A673 (cell line): ENCODE data around the gene RPTOR. TPM values are rescaled to one million over a fixed set of nuclear protein-coding genes. Genes with fewer than 3 reads are reported as not detected.

ENCODE experiments used
- BruUV-seq: library from RNA; stranded (reverse); fragments of 400-500 nt; replicated peaks from 2 replicates; lab custom pipeline; 2021; lab: Mats Ljungman, UMichigan
- CTCF ChIA-PET: fragments of 300-600 bp; sonication (Branson Sonifier 250); formaldehyde crosslinking; loops from one replicate; lab custom pipeline; 2022; ENCODE audit warnings: antibody characterized with exemption; lab: Charles Lee
- POLR2A ChIA-PET: fragments of 300-600 bp; sonication (Branson Sonifier 250); formaldehyde crosslinking; loops from one replicate; lab custom pipeline; 2022; ENCODE audit warnings: antibody characterized with exemption; ENCODE audit not compliant: low non-redundant PET; lab: Charles Lee
- DNase-seq: peaks from one replicate; pipeline ENCODE4 v3.0.0-alpha.2; 2015; ENCODE audit warnings: low spot score
- H3K27ac ChIP-seq: fragments of 200-600 bp; sonication (generic); 2 replicates; pipeline ENCODE4 v1.5.1; 2016; ENCODE audit warnings: mixed run types, low read depth, mild to moderate bottlenecking, mixed read lengths, antibody characterized with exemption, low read length; ENCODE audit not compliant: poor library complexity, severe bottlenecking
- H3K27me3 ChIP-seq: fragments of 200-600 bp; sonication (generic); replicated peaks from 2 replicates; pipeline ENCODE4 v1.6.1; 2017; ENCODE audit warnings: mixed run types, low read depth, mild to moderate bottlenecking, mixed read lengths, antibody characterized with exemption, low read length; ENCODE audit not compliant: insufficient read depth, poor library complexity
- H3K36me3 ChIP-seq: fragments of 200-600 bp; sonication (generic); 2 replicates; pipeline ENCODE4 v1.6.1; 2016; ENCODE audit warnings: mixed run types, mild to moderate bottlenecking, mixed read lengths, antibody characterized with exemption, low read length; ENCODE audit not compliant: insufficient read depth, poor library complexity, severe bottlenecking
- H3K4me1 ChIP-seq: fragments of 200-600 bp; sonication (generic); 2 replicates; pipeline ENCODE4 v1.6.1; 2017; ENCODE audit warnings: mixed run types, mild to moderate bottlenecking, mixed read lengths, antibody characterized with exemption, low read length; ENCODE audit not compliant: insufficient read depth, poor library complexity, severe bottlenecking
- H3K4me3 ChIP-seq: fragments of 200-600 bp; sonication (generic); 2 replicates; pipeline ENCODE4 v1.5.1; 2016; ENCODE audit warnings: low read depth, mixed run types, mild to moderate bottlenecking, mixed read lengths, low read length; ENCODE audit not compliant: poor library complexity, severe bottlenecking
- H3K9me3 ChIP-seq: fragments of 200-600 bp; sonication (generic); 2 replicates; pipeline ENCODE4 v1.6.1; 2016; ENCODE audit warnings: mixed run types, low read depth, mild to moderate bottlenecking, mixed read lengths, antibody characterized with exemption, low read length; ENCODE audit not compliant: poor library complexity, severe bottlenecking
- EZH2 ChIP-seq: fragments of 200-600 bp; sonication (generic); IDR thresholded peaks from 2 replicates; pipeline ENCODE4 v1.6.1; 2017; ENCODE audit warnings: borderline replicate concordance, low read depth, mild to moderate bottlenecking, mixed read lengths, antibody characterized with exemption, low read length; ENCODE audit not compliant: poor library complexity, severe bottlenecking
- intact Hi-C: fragments of 100-400 bp; cut with micrococcal nuclease; formaldehyde crosslinking; loops from one replicate; pipeline ENCODE4 v1.10.0; 2022; ENCODE audit not compliant: unreplicated experiment
- total RNA-seq: library from RNA; stranded (reverse); gene quantifications from 2 replicates; pipeline ENCODE4 v1.2.3, GENCODE V29; 2021
- TF ChIP-seq, protein P1 (sequence below): fragments of 300-800, 200-600 bp; sonication (generic); conservative IDR thresholded peaks from 2 replicates; pipeline ENCODE4 v1.5.1; 2017; ENCODE audit warnings: low read depth, mild to moderate bottlenecking, antibody characterized with exemption, low read length, moderate library complexity, mixed read lengths

Gene RPTOR
- total RNA-seq, 1 experiment from 2014 or later, result 55.2 TPM

GRCh38 chr17:80818871-80819270 lies 274.2 kb downstream of the RPTOR start:
- Histone ChIP-seq H3K27ac (no peak overlapping the region), H3K4me1 (peaks cover 18% of the 10 kb centered on the region), H3K9me3 (no peaks in the 10 kb centered on the region), H3K4me3 (no peak overlapping the region), H3K27me3 (no peaks in the 10 kb centered on the region), H3K36me3 (no peaks in the 10 kb centered on the region)
- DNase-seq, result no peak
- POLR2A ChIA-PET, result no interaction called here
- TF ChIP-seq, protein P1, sequence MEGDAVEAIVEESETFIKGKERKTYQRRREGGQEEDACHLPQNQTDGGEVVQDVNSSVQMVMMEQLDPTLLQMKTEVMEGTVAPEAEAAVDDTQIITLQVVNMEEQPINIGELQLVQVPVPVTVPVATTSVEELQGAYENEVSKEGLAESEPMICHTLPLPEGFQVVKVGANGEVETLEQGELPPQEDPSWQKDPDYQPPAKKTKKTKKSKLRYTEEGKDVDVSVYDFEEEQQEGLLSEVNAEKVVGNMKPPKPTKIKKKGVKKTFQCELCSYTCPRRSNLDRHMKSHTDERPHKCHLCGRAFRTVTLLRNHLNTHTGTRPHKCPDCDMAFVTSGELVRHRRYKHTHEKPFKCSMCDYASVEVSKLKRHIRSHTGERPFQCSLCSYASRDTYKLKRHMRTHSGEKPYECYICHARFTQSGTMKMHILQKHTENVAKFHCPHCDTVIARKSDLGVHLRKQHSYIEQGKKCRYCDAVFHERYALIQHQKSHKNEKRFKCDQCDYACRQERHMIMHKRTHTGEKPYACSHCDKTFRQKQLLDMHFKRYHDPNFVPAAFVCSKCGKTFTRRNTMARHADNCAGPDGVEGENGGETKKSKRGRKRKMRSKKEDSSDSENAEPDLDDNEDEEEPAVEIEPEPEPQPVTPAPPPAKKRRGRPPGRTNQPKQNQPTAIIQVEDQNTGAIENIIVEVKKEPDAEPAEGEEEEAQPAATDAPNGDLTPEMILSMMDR, result no peak
- TF ChIP-seq EZH2, result no peak
- no TSS peak for BruUV-seq
- intact Hi-C loops, result no loop called here
- CTCF ChIA-PET, result interaction anchor here (0.6 kb wide), 1 partner anchor 327 kb away, joined by 3 read pairs; no protein-coding TSS in a partner anchor

DNA sequence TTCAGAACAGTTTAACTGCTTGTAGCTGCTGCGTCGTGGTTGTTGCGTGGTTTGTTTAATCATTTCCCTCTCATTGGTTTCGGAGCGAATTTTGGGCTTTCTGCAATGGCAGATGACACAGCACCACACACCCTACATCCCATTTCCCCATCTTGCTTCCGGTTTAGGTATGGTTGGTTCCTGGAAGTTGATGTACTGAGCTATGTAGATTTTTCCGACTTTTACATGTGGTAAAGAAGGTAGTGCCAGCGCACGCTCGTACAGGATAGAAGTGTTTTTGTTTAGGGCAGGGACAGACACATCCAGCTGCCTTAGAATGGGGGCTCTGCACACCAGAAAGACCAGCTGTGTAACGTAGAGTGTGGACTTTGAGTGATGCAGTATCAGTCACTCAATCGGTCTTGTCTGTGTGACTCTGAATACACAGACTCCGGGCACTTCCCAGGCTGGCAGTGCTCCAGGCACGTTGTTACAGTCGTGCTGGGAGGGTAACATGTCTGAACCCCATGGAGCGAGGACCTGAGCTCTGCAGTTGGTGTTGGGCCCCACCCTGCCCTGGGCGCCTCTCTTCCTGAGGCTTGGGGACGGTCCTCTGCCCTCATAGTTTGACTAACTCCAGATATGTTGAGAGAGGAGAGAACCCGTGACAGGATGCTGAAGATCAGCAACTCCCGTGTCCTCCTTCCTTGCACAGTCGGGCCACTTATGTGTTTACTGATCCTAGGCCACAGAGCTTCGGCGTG lies 275.0 kb downstream of the RPTOR start:
- BruUV-seq, result no TSS peak
- intact Hi-C loops, result no loop called here

DNA sequence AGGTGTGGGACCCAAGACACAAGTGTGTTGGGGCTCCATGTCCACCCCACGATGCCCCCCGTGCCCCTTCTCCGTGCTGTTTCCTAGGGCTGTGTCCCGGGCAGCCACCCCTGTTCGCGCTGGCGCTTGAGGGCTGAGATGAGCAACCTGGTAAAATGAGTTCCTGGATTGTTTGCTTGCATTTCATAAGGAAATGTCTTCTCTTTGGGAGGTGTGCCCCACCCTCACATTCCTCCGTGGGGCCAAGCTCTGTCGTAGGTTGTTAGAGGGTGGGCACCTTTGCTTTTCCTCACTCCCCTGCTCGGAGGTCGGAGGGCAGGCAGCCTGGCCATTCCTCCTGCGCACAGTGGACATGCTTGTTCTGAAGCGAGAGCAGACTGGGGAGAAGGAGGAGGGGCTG lies 275.7 kb downstream of the RPTOR start:
- Histone ChIP-seq H3K9me3 (no peaks in the 10 kb centered on the region), H3K27me3 (no peaks in the 10 kb centered on the region), H3K36me3 (no peaks in the 10 kb centered on the region), H3K4me1 (peaks cover 18% of the 10 kb centered on the region), H3K4me3 (no peak overlapping the region), H3K27ac (no peak overlapping the region)
- no peak for DNase-seq
- BruUV-seq, result no TSS peak
- intact Hi-C loops, result no loop called here
- TF ChIP-seq, protein P1, result no peak
- TF ChIP-seq EZH2, result no peak
- ChIA-PET CTCF (no interaction called here), POLR2A (no interaction called here)

More for the DNA sequence above, 275.0 kb downstream of the RPTOR start:
- DNase-seq, result no peak
- H3K9me3 ChIP-seq, result no peaks in the 10 kb centered on the region
- no peak overlapping the region for H3K4me3 ChIP-seq
- no peaks in the 10 kb centered on the region for H3K27me3 ChIP-seq
- peaks cover 18% of the 10 kb centered on the region for H3K4me1 ChIP-seq
- TF ChIP-seq, protein P1, result no peak
- TF ChIP-seq EZH2, result no peak
- POLR2A ChIA-PET, result no interaction called here
- CTCF ChIA-PET, result interaction anchor here (0.6 kb wide), 1 partner anchor 328 kb away, joined by 3 read pairs; no protein-coding TSS in a partner anchor
- no peaks in the 10 kb centered on the region for H3K36me3 ChIP-seq
- no peak overlapping the region for H3K27ac ChIP-seq
